HUES6 (cell line): ENCODE data around the gene PAX2.
A peak's percentile ranks its signal among the peaks of the same experiment; 100 is the strongest.

ENCODE experiments used
- H3K27ac ChIP-seq: 2 replicates; pipeline ENCODE4 v1.7.0; 2013; ENCODE audit warnings: low read depth, mild to moderate bottlenecking, low read length, inconsistent platforms
- H3K27me3 ChIP-seq: 2 replicates; pipeline ENCODE4 v1.6.1; 2013; ENCODE audit warnings: low read length; ENCODE audit not compliant: control insufficient read depth, insufficient read depth
- H3K36me3 ChIP-seq: 2 replicates; pipeline ENCODE4 v1.6.1; 2013; ENCODE audit warnings: low read length; ENCODE audit not compliant: control insufficient read depth, insufficient read depth
- H3K4me1 ChIP-seq: 2 replicates; pipeline ENCODE4 v1.6.1; 2013; ENCODE audit warnings: low read length; ENCODE audit not compliant: control insufficient read depth, insufficient read depth
- H3K4me3 ChIP-seq: 2 replicates; pipeline ENCODE4 v1.5.1; 2013; ENCODE audit warnings: low read depth, low read length
- H3K9ac ChIP-seq: one replicate; pipeline ENCODE4 v1.6.1; 2013; ENCODE audit warnings: mild to moderate bottlenecking, low read length
- H3K9me3 ChIP-seq: 2 replicates; pipeline ENCODE4 v1.6.1; 2013; ENCODE audit warnings: low read depth, low read length; ENCODE audit not compliant: control insufficient read depth, insufficient read depth

Gene PAX2

DNA sequence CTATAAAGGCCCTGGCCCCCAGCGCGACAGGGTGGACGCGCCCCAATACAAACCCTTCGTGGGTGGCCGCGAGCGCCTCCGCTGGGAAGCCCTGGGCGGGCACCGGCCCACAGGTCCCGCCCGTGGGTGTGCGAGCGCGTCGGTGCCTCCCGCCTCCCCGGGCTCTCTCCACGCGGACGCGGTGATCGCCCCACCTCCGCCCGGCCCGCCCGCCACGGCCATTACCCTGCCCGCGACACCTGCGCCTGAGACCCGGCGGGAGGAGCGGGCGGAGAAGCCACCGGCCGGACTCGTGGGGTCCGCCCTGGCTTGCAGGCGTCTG lies 81.2 kb downstream of the PAX2 start:
- Histone ChIP-seq H3K4me3 (peak overlapping the region; percentile 55), H3K9ac (no peak overlapping the region)

DNA sequence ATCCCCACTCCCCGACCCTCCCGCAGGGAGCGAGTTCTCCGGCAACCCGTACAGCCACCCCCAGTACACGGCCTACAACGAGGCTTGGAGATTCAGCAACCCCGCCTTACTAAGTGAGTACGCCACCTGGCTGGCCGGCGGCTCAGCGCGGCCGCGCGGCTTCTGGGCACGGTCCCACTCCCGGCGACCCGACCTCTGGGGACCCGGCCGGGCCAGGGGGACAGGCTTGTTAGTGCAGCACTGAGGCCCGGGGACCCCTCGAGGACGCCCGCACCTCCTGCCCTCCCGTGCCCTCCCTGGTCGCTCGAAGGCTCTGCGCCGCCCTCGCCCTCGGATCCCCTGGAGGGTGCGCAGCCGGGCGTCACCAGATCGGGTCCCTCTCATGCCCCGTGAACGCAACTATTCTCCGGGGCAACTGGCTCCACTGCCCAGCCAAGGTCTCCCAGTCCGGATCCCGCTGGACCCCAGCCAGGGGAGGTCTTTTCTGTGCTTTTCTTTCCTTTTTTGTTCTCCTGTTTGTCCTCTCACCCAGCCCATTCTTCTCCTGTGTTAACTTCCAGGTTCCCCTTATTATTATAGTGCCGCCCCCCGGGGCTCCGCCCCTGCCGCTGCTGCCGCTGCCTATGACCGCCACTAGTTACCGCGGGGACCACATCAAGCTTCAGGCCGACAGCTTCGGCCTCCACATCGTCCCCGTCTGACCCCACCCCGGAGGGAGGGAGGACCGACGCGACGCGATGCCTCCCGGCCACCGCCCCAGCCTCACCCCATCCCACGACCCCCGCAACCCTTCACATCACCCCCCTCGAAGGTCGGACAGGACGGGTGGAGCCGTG lies 81.8 kb downstream of the PAX2 start:
- Histone ChIP-seq H3K9ac (no peak overlapping the region), H3K27me3 (peaks cover 100% of the 10 kb centered on the region), H3K4me1 (peaks cover 21% of the 10 kb centered on the region), H3K27ac (no peak overlapping the region), H3K36me3 (no peaks in the 10 kb centered on the region), H3K9me3 (no peaks in the 10 kb centered on the region), H3K4me3 (peak overlapping the region; percentile 55)

More for the DNA sequence above, 81.2 kb downstream of the PAX2 start:
- Histone ChIP-seq H3K36me3 (no peaks in the 10 kb centered on the region), H3K27me3 (peaks cover 100% of the 10 kb centered on the region), H3K4me1 (peaks cover 21% of the 10 kb centered on the region), H3K9me3 (no peaks in the 10 kb centered on the region), H3K27ac (no peak overlapping the region)

GRCh38 chr10:100827819-100828737 lies 82.7 kb downstream of the PAX2 start:
- Histone ChIP-seq H3K9me3 (no peaks in the 10 kb centered on the region), H3K36me3 (no peaks in the 10 kb centered on the region), H3K27ac (no peak overlapping the region), H3K27me3 (peaks cover 100% of the 10 kb centered on the region), H3K9ac (no peak overlapping the region), H3K4me1 (peaks cover 21% of the 10 kb centered on the region), H3K4me3 (peak overlapping the region; percentile 55)

- H3K4me3 ChIP-seq: peak overlapping the region; percentile 55
- no peak overlapping the region for H3K9ac ChIP-seq
- peaks cover 100% of the 10 kb centered on the region for H3K27me3 ChIP-seq
- H3K9me3 ChIP-seq: no peaks in the 10 kb centered on the region
- no peaks in the 10 kb centered on the region for H3K36me3 ChIP-seq
- H3K27ac ChIP-seq: no peak overlapping the region
- H3K4me1 ChIP-seq: peaks cover 21% of the 10 kb centered on the region
These were observed 83.3 kb downstream of the PAX2 start for GRCh38 chr10:100828738-100829096.

GRCh38 chr10:100829097-100829870 lies 83.9 kb downstream of the PAX2 start:
- no peaks in the 10 kb centered on the region for H3K9me3 ChIP-seq
- no peaks in the 10 kb centered on the region for H3K36me3 ChIP-seq
- no peak overlapping the region for H3K9ac ChIP-seq
- H3K27me3 ChIP-seq: peaks cover 100% of the 10 kb centered on the region
- H3K4me3 ChIP-seq: peak overlapping the region; percentile 55
- no peak overlapping the region for H3K27ac ChIP-seq
- peaks cover 21% of the 10 kb centered on the region for H3K4me1 ChIP-seq

- peaks cover 21% of the 10 kb centered on the region for H3K4me1 ChIP-seq
- no peak overlapping the region for H3K9ac ChIP-seq
- H3K36me3 ChIP-seq: no peaks in the 10 kb centered on the region
- H3K27me3 ChIP-seq: peaks cover 100% of the 10 kb centered on the region
- H3K9me3 ChIP-seq: no peaks in the 10 kb centered on the region
- H3K4me3 ChIP-seq: peak overlapping the region; percentile 42; the same call in 1 of the 2 replicates
- H3K27ac ChIP-seq: no peak overlapping the region
These were observed 84.7 kb downstream of the PAX2 start for GRCh38 chr10:100829933-100830727.

- no peaks in the 10 kb centered on the region for H3K9me3 ChIP-seq
- H3K4me3 ChIP-seq: no peak overlapping the region
- H3K4me1 ChIP-seq: peaks cover 21% of the 10 kb centered on the region
- H3K27ac ChIP-seq: no peak overlapping the region
- peaks cover 100% of the 10 kb centered on the region for H3K27me3 ChIP-seq
- no peaks in the 10 kb centered on the region for H3K36me3 ChIP-seq
- H3K9ac ChIP-seq: no peak overlapping the region
These were observed 85.3 kb downstream of the PAX2 start for GRCh38 chr10:100830728-100831111.

- H3K36me3 ChIP-seq: no peaks in the 10 kb centered on the region
- H3K4me3 ChIP-seq: no peak overlapping the region
- no peaks in the 10 kb centered on the region for H3K9me3 ChIP-seq
- H3K4me1 ChIP-seq: peaks cover 14% of the 10 kb centered on the region
- H3K27me3 ChIP-seq: peaks cover 96% of the 10 kb centered on the region
- H3K27ac ChIP-seq: no peak overlapping the region
- H3K9ac ChIP-seq: no peak overlapping the region
These were observed 86.4 kb downstream of the PAX2 start for GRCh38 chr10:100831742-100832141.

DNA sequence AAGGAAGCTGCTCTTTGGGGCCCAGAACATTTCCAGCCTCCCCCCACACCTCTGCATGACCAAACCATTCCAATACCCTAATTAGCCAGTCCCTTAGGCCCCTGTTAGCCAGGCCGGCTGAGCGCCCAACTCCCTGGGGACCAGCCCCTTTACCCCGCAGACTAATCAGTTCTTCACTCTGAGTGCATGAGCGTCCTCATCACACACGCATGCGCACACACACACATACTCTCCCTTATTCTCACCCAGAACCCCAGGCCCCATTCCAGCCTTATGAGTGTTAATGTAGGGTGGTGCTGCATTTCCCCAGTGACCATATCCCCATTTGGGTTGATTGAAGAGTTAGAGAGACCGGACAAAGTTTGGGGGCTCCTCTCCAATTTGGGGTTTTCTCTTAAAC lies 90.4 kb downstream of the PAX2 start:
- Histone ChIP-seq H3K9me3 (no peaks in the 10 kb centered on the region), H3K36me3 (no peaks in the 10 kb centered on the region), H3K27ac (no peak overlapping the region), H3K9ac (no peak overlapping the region), H3K27me3 (peaks cover 89% of the 10 kb centered on the region), H3K4me1 (no peaks in the 10 kb centered on the region), H3K4me3 (no peak overlapping the region)

GRCh38 chr10:100836891-100837290 lies 91.5 kb downstream of the PAX2 start:
- Histone ChIP-seq H3K36me3 (no peaks in the 10 kb centered on the region), H3K4me1 (no peaks in the 10 kb centered on the region), H3K27me3 (peaks cover 83% of the 10 kb centered on the region), H3K9me3 (peaks cover 3% of the 10 kb centered on the region; the same call in 1 of the 2 replicates), H3K9ac (no peak overlapping the region), H3K4me3 (no peak overlapping the region), H3K27ac (no peak overlapping the region)
